ENCODE data around the gene KCNE4. TPM values are rescaled to one million over a fixed set of nuclear protein-coding genes. Genes with fewer than 3 reads are reported as not detected.

KCNE4 gene
- total and polyA plus RNA-seq, 4 donors: 4.4 to 21.5 (median 9.8) TPM

- DNase-seq: no peak
- intact Hi-C loops (cut with DNase I): no loop called here
- no peak for ATAC-seq (ENCODE audit: low FRiP score)
- Histone ChIP-seq H3K4me3 (ENCODE audit: low read length in 2 of 2) (no peak overlapping the region), H3K9me3 (ENCODE audit: control insufficient read depth, low read length) (no peaks in the 10 kb centered on the region), H3K27ac (ENCODE audit: low read depth in 1 of 2, low read length in 2 of 2) (no peak overlapping the region), H3K27me3 (ENCODE audit: control insufficient read depth in 1 of 2, insufficient read depth in 2 of 2, low read length in 1 of 2) (peaks cover 0 to 1% of the 10 kb centered on the region in 2 donors), H3K36me3 (ENCODE audit: control insufficient read depth in 1 of 2, insufficient read depth in 2 of 2, low read length in 1 of 2) (no peaks in the 10 kb centered on the region), H3K4me1 (ENCODE audit: control insufficient read depth in 1 of 2, insufficient read depth in 2 of 2, low read length in 2 of 2) (no peaks in the 10 kb centered on the region)
- WGBS, 2 donors: 0 to 51% methylated on average over 2 of the region's 2 CpGs
Observed at GRCh38 chr2:223082706-223083105, 30.7 kb downstream of the KCNE4 start.

DNA sequence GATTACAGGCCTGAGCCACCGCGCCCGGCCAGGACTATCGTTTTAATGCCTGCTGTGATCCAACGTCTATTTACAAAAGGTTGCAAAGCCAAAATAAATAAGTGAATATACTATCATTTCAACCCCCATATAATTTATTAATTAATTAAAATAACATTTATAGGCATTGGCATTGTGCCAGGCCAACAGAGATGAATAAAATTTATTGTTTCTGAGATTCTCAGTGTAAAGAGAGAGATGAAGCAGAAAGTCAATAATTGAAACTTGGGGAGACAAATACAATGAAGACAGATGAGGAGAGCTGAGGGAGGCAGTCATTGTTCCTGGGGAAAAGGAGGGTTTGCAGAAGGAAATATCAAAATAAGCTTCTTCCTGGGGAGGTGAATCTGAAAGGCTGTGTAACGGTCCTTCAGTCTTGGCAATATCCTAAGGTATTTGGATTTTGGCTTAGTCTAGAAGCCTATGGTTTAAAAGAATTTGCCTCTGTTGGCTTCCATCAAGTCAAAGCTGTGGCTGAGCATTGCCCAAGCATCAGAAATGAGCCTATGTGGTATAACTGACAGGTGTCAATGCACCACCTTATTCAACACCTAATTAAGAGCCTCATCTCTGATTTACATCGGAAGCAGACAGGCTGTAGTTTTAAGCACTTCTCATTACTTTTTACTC, 31.5 kb downstream of the KCNE4 start:
- intact Hi-C loops (cut with DNase I): no loop called here
- Histone ChIP-seq H3K36me3 (ENCODE audit: control insufficient read depth in 1 of 2, insufficient read depth in 2 of 2, low read length in 1 of 2) (no peaks in the 10 kb centered on the region), H3K4me1 (ENCODE audit: control insufficient read depth in 1 of 2, insufficient read depth in 2 of 2, low read length in 2 of 2) (no peaks in the 10 kb centered on the region), H3K27ac (ENCODE audit: low read depth in 1 of 2, low read length in 2 of 2) (no peak overlapping the region), H3K4me3 (ENCODE audit: low read length in 2 of 2) (no peak overlapping the region), H3K9me3 (ENCODE audit: control insufficient read depth, low read length) (no peaks in the 10 kb centered on the region), H3K27me3 (ENCODE audit: control insufficient read depth in 1 of 2, insufficient read depth in 2 of 2, low read length in 1 of 2) (peaks cover 0 to 1% of the 10 kb centered on the region in 2 donors)
- DNase-seq (no peak), ATAC-seq (ENCODE audit: low FRiP score) (no peak)
- WGBS, 2 donors: 71 to 78% methylated on average over 7 of the region's 7 CpGs

GRCh38 chr2:223084873-223085272, 32.9 kb downstream of the KCNE4 start:
- intact Hi-C loops (cut with DNase I): no loop called here
- no peaks in the 10 kb centered on the region for H3K9me3 ChIP-seq (ENCODE audit: control insufficient read depth, low read length)
- peaks cover 0 to 1% of the 10 kb centered on the region in 2 donors for H3K27me3 ChIP-seq (ENCODE audit: control insufficient read depth in 1 of 2, insufficient read depth in 2 of 2, low read length in 1 of 2)
- ATAC-seq (ENCODE audit: low FRiP score): no peak
- 73 to 75% methylated on average over 2 of the region's 2 CpGs for WGBS, 2 donors
- DNase-seq: no peak
- no peaks in the 10 kb centered on the region for H3K4me1 ChIP-seq (ENCODE audit: control insufficient read depth in 1 of 2, insufficient read depth in 2 of 2, low read length in 2 of 2)
- no peak overlapping the region for H3K4me3 ChIP-seq (ENCODE audit: low read length in 2 of 2)
- no peaks in the 10 kb centered on the region for H3K36me3 ChIP-seq (ENCODE audit: control insufficient read depth in 1 of 2, insufficient read depth in 2 of 2, low read length in 1 of 2)
- H3K27ac ChIP-seq (ENCODE audit: low read depth in 1 of 2, low read length in 2 of 2): no peak overlapping the region

DNA sequence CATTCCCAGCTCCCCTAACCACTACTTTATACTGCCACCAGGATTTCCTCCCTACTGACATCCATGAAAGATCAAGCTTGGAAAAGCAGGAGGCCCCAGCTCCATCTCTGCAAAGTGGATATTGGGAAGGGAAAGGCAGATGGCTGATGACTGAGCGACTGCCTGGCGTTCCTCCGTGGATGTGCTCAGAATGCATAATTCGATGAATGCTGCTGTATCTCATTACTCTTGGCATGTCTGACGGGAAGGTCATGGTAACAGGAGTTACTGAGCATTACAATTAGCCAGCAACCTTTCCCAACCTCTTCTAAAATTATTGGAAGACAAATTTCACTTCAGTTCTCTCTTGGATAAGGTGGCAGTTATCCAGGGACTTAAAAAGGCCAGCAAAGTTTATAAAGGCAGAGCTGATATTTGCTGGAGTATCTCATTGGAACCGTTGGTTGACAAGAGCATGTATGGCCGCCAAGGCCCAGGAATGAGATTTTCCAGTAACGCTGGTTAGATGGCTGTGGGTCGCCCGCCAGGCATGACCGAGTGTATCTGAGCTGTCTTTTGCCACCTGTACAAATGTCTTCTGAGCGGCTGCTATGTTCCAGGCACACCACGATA, 34.5 kb downstream of the KCNE4 start:
- no peak for DNase-seq
- no peak overlapping the region for H3K27ac ChIP-seq (ENCODE audit: low read depth in 1 of 2, low read length in 2 of 2)
- no peak for ATAC-seq (ENCODE audit: low FRiP score)
- no peak overlapping the region for H3K4me3 ChIP-seq (ENCODE audit: low read length in 2 of 2)
- WGBS, 2 donors: 74 to 79% methylated on average over 13 of the region's 13 CpGs
- no peaks in the 10 kb centered on the region for H3K9me3 ChIP-seq (ENCODE audit: control insufficient read depth, low read length)
- H3K36me3 ChIP-seq (ENCODE audit: control insufficient read depth in 1 of 2, insufficient read depth in 2 of 2, low read length in 1 of 2): no peaks in the 10 kb centered on the region
- no peaks in the 10 kb centered on the region for H3K4me1 ChIP-seq (ENCODE audit: control insufficient read depth in 1 of 2, insufficient read depth in 2 of 2, low read length in 2 of 2)
- peaks cover 0 to 1% of the 10 kb centered on the region in 2 donors for H3K27me3 ChIP-seq (ENCODE audit: control insufficient read depth in 1 of 2, insufficient read depth in 2 of 2, low read length in 1 of 2)
- intact Hi-C loops (cut with DNase I): no loop called here

GRCh38 chr2:223087466-223087865, 35.5 kb downstream of the KCNE4 start:
- Histone ChIP-seq H3K27me3 (ENCODE audit: control insufficient read depth in 1 of 2, insufficient read depth in 2 of 2, low read length in 1 of 2) (peaks cover 0 to 1% of the 10 kb centered on the region in 2 donors), H3K36me3 (ENCODE audit: control insufficient read depth in 1 of 2, insufficient read depth in 2 of 2, low read length in 1 of 2) (no peaks in the 10 kb centered on the region), H3K27ac (ENCODE audit: low read depth in 1 of 2, low read length in 2 of 2) (no peak overlapping the region), H3K4me1 (ENCODE audit: control insufficient read depth in 1 of 2, insufficient read depth in 2 of 2, low read length in 2 of 2) (no peaks in the 10 kb centered on the region), H3K9me3 (ENCODE audit: control insufficient read depth, low read length) (no peaks in the 10 kb centered on the region), H3K4me3 (ENCODE audit: low read length in 2 of 2) (no peak overlapping the region)
- ATAC-seq (ENCODE audit: low FRiP score): no peak
- WGBS, 2 donors: 97% methylated on average over 5 of the region's 5 CpGs
- intact Hi-C loops (cut with DNase I): no loop called here
- no peak for DNase-seq

DNA sequence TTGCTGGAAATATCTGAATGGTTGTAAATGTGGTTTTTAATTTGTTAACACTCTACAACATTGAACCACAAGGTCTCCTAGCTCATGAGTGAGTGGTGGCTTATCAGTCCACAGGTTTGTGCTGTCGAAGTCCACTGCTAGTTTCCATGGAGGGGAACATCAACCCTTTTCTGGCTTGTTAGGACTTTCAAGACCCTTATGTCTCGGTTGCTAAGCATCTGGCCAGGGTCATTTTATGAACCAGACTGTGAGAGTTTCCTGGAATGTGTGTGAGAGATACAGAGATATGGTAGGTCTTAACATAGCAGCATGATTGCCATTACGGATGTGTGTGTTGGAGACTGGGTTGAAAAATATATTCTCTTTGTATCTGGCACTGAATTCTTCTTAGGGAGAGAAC, 36.9 kb downstream of the KCNE4 start:
- 48 to 49% methylated on average over 3 of the region's 3 CpGs for WGBS, 2 donors
- no peaks in the 10 kb centered on the region for H3K9me3 ChIP-seq (ENCODE audit: control insufficient read depth, low read length)
- H3K27me3 ChIP-seq (ENCODE audit: control insufficient read depth in 1 of 2, insufficient read depth in 2 of 2, low read length in 1 of 2): no peaks in the 10 kb centered on the region
- DNase-seq (no peak), ATAC-seq (ENCODE audit: low FRiP score) (no peak)
- H3K27ac ChIP-seq (ENCODE audit: low read depth in 1 of 2, low read length in 2 of 2): no peak overlapping the region
- no peak overlapping the region for H3K4me3 ChIP-seq (ENCODE audit: low read length in 2 of 2)
- no peaks in the 10 kb centered on the region for H3K36me3 ChIP-seq (ENCODE audit: control insufficient read depth in 1 of 2, insufficient read depth in 2 of 2, low read length in 1 of 2)
- H3K4me1 ChIP-seq (ENCODE audit: control insufficient read depth in 1 of 2, insufficient read depth in 2 of 2, low read length in 2 of 2): no peaks in the 10 kb centered on the region
- intact Hi-C loops (cut with DNase I): no loop called here

DNA sequence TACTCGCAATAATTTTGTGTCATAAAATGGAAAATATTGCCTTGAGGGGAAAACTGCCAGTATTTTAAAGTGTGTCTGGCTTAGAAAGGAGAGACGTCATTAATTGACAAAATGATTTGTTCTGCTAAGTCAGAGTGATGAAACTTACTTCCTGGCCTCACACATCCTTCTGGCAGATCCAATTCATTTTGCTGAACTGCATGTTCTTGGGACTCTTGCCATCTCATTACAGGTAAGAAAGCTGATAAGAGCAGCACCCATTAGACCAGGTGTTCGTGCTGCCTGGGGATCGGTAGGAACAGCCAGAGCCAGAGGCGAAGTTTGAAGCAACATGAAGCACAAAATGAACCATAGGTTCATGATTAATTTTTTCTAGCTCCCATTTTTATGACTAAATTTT, 38.0 kb downstream of the KCNE4 start:
- intact Hi-C loops (cut with DNase I): no loop called here
- Histone ChIP-seq H3K27me3 (ENCODE audit: control insufficient read depth in 1 of 2, insufficient read depth in 2 of 2, low read length in 1 of 2) (no peaks in the 10 kb centered on the region), H3K36me3 (ENCODE audit: control insufficient read depth in 1 of 2, insufficient read depth in 2 of 2, low read length in 1 of 2) (no peaks in the 10 kb centered on the region), H3K9me3 (ENCODE audit: control insufficient read depth, low read length) (no peaks in the 10 kb centered on the region), H3K4me1 (ENCODE audit: control insufficient read depth in 1 of 2, insufficient read depth in 2 of 2, low read length in 2 of 2) (no peaks in the 10 kb centered on the region), H3K4me3 (ENCODE audit: low read length in 2 of 2) (no peak overlapping the region), H3K27ac (ENCODE audit: low read depth in 1 of 2, low read length in 2 of 2) (no peak overlapping the region)
- DNase-seq: no peak
- ATAC-seq (ENCODE audit: low FRiP score): no peak
- 63 to 73% methylated on average over 5 of the region's 5 CpGs for WGBS, 2 donors

DNA sequence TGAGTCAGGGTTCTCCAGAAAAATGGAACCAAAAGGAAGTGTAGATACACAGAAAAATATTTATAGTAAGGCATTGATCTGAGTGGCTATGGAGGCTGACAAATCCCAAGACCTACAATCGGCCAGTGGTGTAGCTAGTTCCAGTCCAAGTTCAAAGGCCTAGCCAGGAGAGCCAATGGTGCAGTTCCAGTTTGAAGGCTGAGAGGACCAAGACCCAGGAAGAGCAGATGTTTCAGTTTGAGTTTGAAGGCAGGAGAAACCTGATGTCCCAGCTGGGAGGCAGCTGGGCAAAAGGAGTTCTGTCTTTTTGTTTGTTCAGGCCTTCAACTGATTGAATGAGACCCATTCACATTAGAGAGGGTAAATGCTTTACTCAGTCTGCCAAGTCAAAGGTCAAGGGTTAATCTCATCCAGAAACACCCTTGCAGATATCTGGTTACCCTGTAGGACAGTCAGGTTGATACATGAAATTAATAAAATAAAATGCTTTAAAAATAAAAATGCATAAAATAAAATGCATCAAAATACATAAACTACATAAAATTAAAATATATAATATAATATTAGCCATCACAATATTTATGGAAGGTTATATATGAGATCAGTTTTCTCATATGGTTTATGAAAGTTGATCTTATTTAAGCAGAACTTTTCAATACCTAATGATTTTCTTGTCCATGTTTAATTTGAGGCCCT, 38.7 kb downstream of the KCNE4 start:
- no peaks in the 10 kb centered on the region for H3K27me3 ChIP-seq (ENCODE audit: control insufficient read depth in 1 of 2, insufficient read depth in 2 of 2, low read length in 1 of 2)
- no peak overlapping the region for H3K27ac ChIP-seq (ENCODE audit: low read depth in 1 of 2, low read length in 2 of 2)
- no peaks in the 10 kb centered on the region for H3K36me3 ChIP-seq (ENCODE audit: control insufficient read depth in 1 of 2, insufficient read depth in 2 of 2, low read length in 1 of 2)
- H3K4me3 ChIP-seq (ENCODE audit: low read length in 2 of 2): no peak overlapping the region
- H3K9me3 ChIP-seq (ENCODE audit: control insufficient read depth, low read length): no peaks in the 10 kb centered on the region
- no peaks in the 10 kb centered on the region for H3K4me1 ChIP-seq (ENCODE audit: control insufficient read depth in 1 of 2, insufficient read depth in 2 of 2, low read length in 2 of 2)
- WGBS, 2 donors: 88 to 94% methylated on average over 1 of the region's 1 CpG
- DNase-seq (no peak), ATAC-seq (ENCODE audit: low FRiP score) (no peak)
- intact Hi-C loops (cut with DNase I): no loop called here

- ATAC-seq (ENCODE audit: low FRiP score): no peak
- 93 to 98% methylated on average over 4 of the region's 4 CpGs for WGBS, 2 donors
- no peaks in the 10 kb centered on the region for H3K36me3 ChIP-seq (ENCODE audit: control insufficient read depth in 1 of 2, insufficient read depth in 2 of 2, low read length in 1 of 2)
- no peaks in the 10 kb centered on the region for H3K27me3 ChIP-seq (ENCODE audit: control insufficient read depth in 1 of 2, insufficient read depth in 2 of 2, low read length in 1 of 2)
- H3K9me3 ChIP-seq (ENCODE audit: control insufficient read depth, low read length): no peaks in the 10 kb centered on the region
- no peak overlapping the region for H3K4me3 ChIP-seq (ENCODE audit: low read length in 2 of 2)
- intact Hi-C loops (cut with DNase I): no loop called here
- no peaks in the 10 kb centered on the region for H3K4me1 ChIP-seq (ENCODE audit: control insufficient read depth in 1 of 2, insufficient read depth in 2 of 2, low read length in 2 of 2)
- DNase-seq: no peak
- H3K27ac ChIP-seq (ENCODE audit: low read depth in 1 of 2, low read length in 2 of 2): no peak overlapping the region
Observed at GRCh38 chr2:223092667-223093066, 40.7 kb downstream of the KCNE4 start.
